ENCODE measurements around the gene ADGRL3.

ADGRL3 gene

GRCh38 chr4:62058571-62058970 is 858.4 kb downstream of the ADGRL3 start:
- TF ChIP-seq CTCF (IDR thresholded peaks at IDR 0.05; ENCODE audit: poor library complexity, severe bottlenecking) = no peak
- no peak overlapping the region for H3K27ac ChIP-seq (ENCODE audit: poor library complexity, severe bottlenecking)
- H3K4me3 ChIP-seq (ENCODE audit: severe bottlenecking) = no peak overlapping the region
- ATAC-seq (ENCODE audit: low read depth) (no peak), DNase-seq (ENCODE audit: low spot score) (no peak)
- no peaks in the 10 kb centered on the region for H3K4me1 ChIP-seq (ENCODE audit: insufficient read depth, poor library complexity, severe bottlenecking)
- no peaks in the 10 kb centered on the region for H3K9me3 ChIP-seq (ENCODE audit: severe bottlenecking)
- H3K36me3 ChIP-seq (ENCODE audit: low read depth) = no peaks in the 10 kb centered on the region
- H3K27me3 ChIP-seq (ENCODE audit: insufficient read depth, poor library complexity, severe bottlenecking) = peaks cover 11% of the 10 kb centered on the region

GRCh38 chr4:62070291-62070852 is 870.2 kb downstream of the ADGRL3 start:
- Histone ChIP-seq H3K4me3 (ENCODE audit: severe bottlenecking) (no peak overlapping the region), H3K27me3 (ENCODE audit: insufficient read depth, poor library complexity, severe bottlenecking) (no peaks in the 10 kb centered on the region), H3K27ac (ENCODE audit: poor library complexity, severe bottlenecking) (no peak overlapping the region), H3K4me1 (ENCODE audit: insufficient read depth, poor library complexity, severe bottlenecking) (no peaks in the 10 kb centered on the region), H3K36me3 (ENCODE audit: low read depth) (no peaks in the 10 kb centered on the region), H3K9me3 (ENCODE audit: severe bottlenecking) (no peaks in the 10 kb centered on the region)
- ATAC-seq (ENCODE audit: low read depth) (no peak), DNase-seq (ENCODE audit: low spot score) (no peak)
- no peak for TF ChIP-seq CTCF (IDR thresholded peaks at IDR 0.05; ENCODE audit: poor library complexity, severe bottlenecking)

GRCh38 chr4:62075089-62075488 is 875.0 kb downstream of the ADGRL3 start:
- TF ChIP-seq CTCF (IDR thresholded peaks at IDR 0.05; ENCODE audit: poor library complexity, severe bottlenecking) = no peak
- no peak overlapping the region for H3K4me3 ChIP-seq (ENCODE audit: severe bottlenecking)
- no peak for ATAC-seq (ENCODE audit: low read depth)
- DNase-seq (ENCODE audit: low spot score) = no peak
- H3K27ac ChIP-seq (ENCODE audit: poor library complexity, severe bottlenecking) = no peak overlapping the region
- H3K36me3 ChIP-seq (ENCODE audit: low read depth) = no peaks in the 10 kb centered on the region
- H3K9me3 ChIP-seq (ENCODE audit: severe bottlenecking) = no peaks in the 10 kb centered on the region
- H3K4me1 ChIP-seq (ENCODE audit: insufficient read depth, poor library complexity, severe bottlenecking) = no peaks in the 10 kb centered on the region
- peaks cover 3% of the 10 kb centered on the region for H3K27me3 ChIP-seq (ENCODE audit: insufficient read depth, poor library complexity, severe bottlenecking)

DNA sequence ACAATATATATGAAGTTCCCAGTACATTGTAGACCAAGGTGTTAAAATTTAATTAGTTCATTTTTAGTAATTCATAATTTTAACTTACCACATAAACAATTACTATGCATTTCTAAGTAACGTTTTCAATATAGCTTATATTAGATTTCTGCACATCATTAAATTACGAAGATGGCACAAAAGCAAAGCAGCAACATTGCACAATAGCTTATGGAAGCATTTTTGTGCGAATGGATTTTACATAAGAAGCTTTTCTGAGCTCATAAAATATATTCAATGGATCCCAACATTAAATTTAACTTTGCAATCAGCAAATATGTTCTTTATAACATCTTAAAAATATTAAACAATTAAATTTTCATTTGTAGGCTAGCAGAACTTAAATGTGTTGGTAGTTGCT is 875.4 kb downstream of the ADGRL3 start:
- H3K27ac ChIP-seq (ENCODE audit: poor library complexity, severe bottlenecking) = no peak overlapping the region
- peaks cover 3% of the 10 kb centered on the region for H3K27me3 ChIP-seq (ENCODE audit: insufficient read depth, poor library complexity, severe bottlenecking)
- ATAC-seq (ENCODE audit: low read depth) (no peak), DNase-seq (ENCODE audit: low spot score) (no peak)
- no peak overlapping the region for H3K4me3 ChIP-seq (ENCODE audit: severe bottlenecking)
- no peaks in the 10 kb centered on the region for H3K36me3 ChIP-seq (ENCODE audit: low read depth)
- TF ChIP-seq CTCF (IDR thresholded peaks at IDR 0.05; ENCODE audit: poor library complexity, severe bottlenecking) = no peak
- no peaks in the 10 kb centered on the region for H3K9me3 ChIP-seq (ENCODE audit: severe bottlenecking)
- no peaks in the 10 kb centered on the region for H3K4me1 ChIP-seq (ENCODE audit: insufficient read depth, poor library complexity, severe bottlenecking)

DNA sequence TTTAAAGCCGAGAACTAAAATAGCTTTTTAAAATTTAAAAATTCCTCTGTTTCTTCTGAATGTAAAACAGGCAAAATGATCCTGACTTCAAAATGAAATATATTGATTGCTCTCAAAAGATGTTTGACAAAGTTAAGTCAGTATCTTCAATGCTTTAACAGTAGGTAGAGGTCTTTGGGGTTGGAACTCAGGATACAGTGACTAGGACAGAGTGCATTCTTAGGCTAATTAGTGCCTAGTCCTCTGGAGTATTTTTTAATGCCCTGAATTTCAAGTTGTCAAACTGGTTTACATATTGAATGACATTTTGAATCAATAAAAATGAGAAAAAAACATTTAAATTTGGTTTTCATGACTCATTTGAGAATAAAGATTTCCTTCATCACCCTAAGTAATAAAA is 877.3 kb downstream of the ADGRL3 start:
- Histone ChIP-seq H3K4me3 (ENCODE audit: severe bottlenecking) (no peak overlapping the region), H3K9me3 (ENCODE audit: severe bottlenecking) (no peaks in the 10 kb centered on the region), H3K4me1 (ENCODE audit: insufficient read depth, poor library complexity, severe bottlenecking) (no peaks in the 10 kb centered on the region), H3K36me3 (ENCODE audit: low read depth) (no peaks in the 10 kb centered on the region), H3K27ac (ENCODE audit: poor library complexity, severe bottlenecking) (no peak overlapping the region), H3K27me3 (ENCODE audit: insufficient read depth, poor library complexity, severe bottlenecking) (peaks cover 3% of the 10 kb centered on the region)
- ATAC-seq (ENCODE audit: low read depth) (no peak), DNase-seq (ENCODE audit: low spot score) (no peak)
- no peak for TF ChIP-seq CTCF (IDR thresholded peaks at IDR 0.05; ENCODE audit: poor library complexity, severe bottlenecking)

Measured in RWPE2 (cell line).